HepG2 (cell line): ENCODE results near the gene DHRS12. TPM values are rescaled to one million over a fixed set of nuclear protein-coding genes. Genes with fewer than 3 reads are reported as not detected.
A peak's percentile ranks its signal among the peaks of the same experiment; 100 is the strongest.

Source experiments
- FOXK1 ChIP-seq: sonication (generic); formaldehyde crosslinking; IDR thresholded peaks from 2 replicates; pipeline ENCODE4 v1.4.0; 2020; ENCODE audit warnings: low read depth, missing genetic modification reagents, borderline replicate concordance
- HMG20A ChIP-seq: IDR thresholded peaks from 2 replicates; pipeline ENCODE4 v1.6.1; 2016; ENCODE audit warnings: borderline replicate concordance
- KLF13 ChIP-seq: sonication (generic); formaldehyde crosslinking; IDR thresholded peaks from 2 replicates; pipeline ENCODE4 v1.4.0; 2020; ENCODE audit warnings: mild to moderate bottlenecking, missing genetic modification reagents
- NONO ChIP-seq, 2 experiments: fragments of 450-650 bp in 1 of 2; sonication (generic) in 1 of 2; formaldehyde crosslinking in 1 of 2; IDR thresholded peaks in 1 of 2; conservative IDR thresholded peaks in 1 of 2; 2 replicates each; pipeline versions ENCODE4 v1.6.1 to v1.8.0; 2017 to 2022; ENCODE audit warnings: mild to moderate bottlenecking in 1 of 2, missing genetic modification reagents in 1 of 2, moderate library complexity in 1 of 2
- SMAD1 ChIP-seq: sonication (generic); formaldehyde crosslinking; IDR thresholded peaks from 2 replicates; pipeline ENCODE4 v1.4.0; 2020; ENCODE audit warnings: missing genetic modification reagents, low read depth, mild to moderate bottlenecking, borderline replicate concordance
- SYNCRIP ChIP-seq: fragments of 200-400 bp; formaldehyde crosslinking; IDR thresholded peaks from 2 replicates; pipeline ENCODE4 v1.6.1; 2018; ENCODE audit warnings: mild to moderate bottlenecking, low read depth, low read length; ENCODE audit not compliant: insufficient read depth
- ZBTB7B ChIP-seq: sonication (generic); formaldehyde crosslinking; IDR thresholded peaks from 2 replicates; pipeline ENCODE4 v1.4.0; 2020; ENCODE audit warnings: missing genetic modification reagents
- ZFX ChIP-seq: sonication (generic); formaldehyde crosslinking; IDR thresholded peaks from 2 replicates; pipeline ENCODE4 v1.4.0; 2020; ENCODE audit warnings: mild to moderate bottlenecking, low read depth, missing genetic modification reagents, moderate library complexity
- ZNF180 ChIP-seq: sonication (generic); formaldehyde crosslinking; IDR thresholded peaks from 2 replicates; pipeline ENCODE4 v1.4.0; 2020; ENCODE audit warnings: low read depth, missing genetic modification reagents, borderline replicate concordance
- ZNF256 ChIP-seq: sonication (generic); formaldehyde crosslinking; conservative IDR thresholded peaks from 2 replicates; pipeline ENCODE4 v1.4.0; 2020; ENCODE audit warnings: missing genetic modification reagents
- ZNF382 ChIP-seq: sonication (generic); formaldehyde crosslinking; IDR thresholded peaks from 2 replicates; pipeline ENCODE4 v1.5.0; 2020; ENCODE audit warnings: missing genetic modification reagents, mild to moderate bottlenecking, borderline replicate concordance
- ZNF547 ChIP-seq: sonication (generic); formaldehyde crosslinking; IDR thresholded peaks from 2 replicates; pipeline ENCODE4 v1.5.1; 2020; ENCODE audit warnings: mild to moderate bottlenecking, missing genetic modification reagents
- ZNF556 ChIP-seq: sonication (generic); formaldehyde crosslinking; IDR thresholded peaks from 2 replicates; pipeline ENCODE4 v1.4.0; 2020; ENCODE audit warnings: mild to moderate bottlenecking, missing genetic modification reagents, borderline replicate concordance
- ZNF558 ChIP-seq: sonication (generic); formaldehyde crosslinking; IDR thresholded peaks from 2 replicates; pipeline ENCODE4 v1.9.0; 2022; ENCODE audit warnings: mild to moderate bottlenecking, missing genetic modification reagents, borderline replicate concordance
- ZNF879 ChIP-seq: sonication (generic); formaldehyde crosslinking; IDR thresholded peaks from 2 replicates; pipeline ENCODE4 v1.8.1; 2023; ENCODE audit warnings: missing genetic modification reagents
- ZSCAN30 ChIP-seq: sonication (generic); formaldehyde crosslinking; IDR thresholded peaks from 2 replicates; pipeline ENCODE4 v1.5.0; 2020; ENCODE audit warnings: mild to moderate bottlenecking, missing genetic modification reagents
- polyA plus RNA-seq, 8 experiments: library from polyadenylated mRNA; depleted of rRNA in 3 of 8; stranded (reverse) in 7 of 8; unstranded in 1 of 8; fragments of >200 nt; fragmentation: Illumina TruSeq in 4 of 8; extraction: Trizol in 4 of 8; gene quantifications; 2 replicates each; pipeline versions ENCODE4 v1.2.1 to v1.2.3, GENCODE V29; 2011 to 2016; ENCODE audit warnings: low read depth in 4 of 8, missing spikeins in 1 of 8, mixed read lengths in 1 of 8; ENCODE audit not compliant: insufficient read depth in 1 of 8
- total RNA-seq, 5 experiments: library from RNA; depleted of rRNA; stranded (reverse); fragments of >200 nt; fragmentation: Illumina TruSeq; extraction: Trizol; gene quantifications; 2 replicates each; pipeline ENCODE4 v1.2.3, GENCODE V29; 2016; ENCODE audit warnings: low read depth in 1 of 5
- TF ChIP-seq, protein P1 (sequence below): sonication (generic); formaldehyde crosslinking; IDR thresholded peaks from 2 replicates; pipeline ENCODE4 v1.4.0; 2020; ENCODE audit warnings: missing genetic modification reagents
- TF ChIP-seq, protein P2 (sequence below): sonication (generic); formaldehyde crosslinking; IDR thresholded peaks from 2 replicates; pipeline ENCODE4 v1.8.0; 2022; ENCODE audit warnings: mild to moderate bottlenecking, missing genetic modification reagents, moderate library complexity
- TF ChIP-seq, protein P3 (sequence below): sonication (generic); formaldehyde crosslinking; IDR thresholded peaks from 2 replicates; pipeline ENCODE4 v1.4.0; 2020; ENCODE audit warnings: mild to moderate bottlenecking, missing genetic modification reagents

The DHRS12 gene
- total and polyA plus RNA-seq, 2 of the 13 experiments (the other 11 are each of a cell fraction or from before 2014, with no cell fraction given) = 7.2 to 8.4 TPM

DNA sequence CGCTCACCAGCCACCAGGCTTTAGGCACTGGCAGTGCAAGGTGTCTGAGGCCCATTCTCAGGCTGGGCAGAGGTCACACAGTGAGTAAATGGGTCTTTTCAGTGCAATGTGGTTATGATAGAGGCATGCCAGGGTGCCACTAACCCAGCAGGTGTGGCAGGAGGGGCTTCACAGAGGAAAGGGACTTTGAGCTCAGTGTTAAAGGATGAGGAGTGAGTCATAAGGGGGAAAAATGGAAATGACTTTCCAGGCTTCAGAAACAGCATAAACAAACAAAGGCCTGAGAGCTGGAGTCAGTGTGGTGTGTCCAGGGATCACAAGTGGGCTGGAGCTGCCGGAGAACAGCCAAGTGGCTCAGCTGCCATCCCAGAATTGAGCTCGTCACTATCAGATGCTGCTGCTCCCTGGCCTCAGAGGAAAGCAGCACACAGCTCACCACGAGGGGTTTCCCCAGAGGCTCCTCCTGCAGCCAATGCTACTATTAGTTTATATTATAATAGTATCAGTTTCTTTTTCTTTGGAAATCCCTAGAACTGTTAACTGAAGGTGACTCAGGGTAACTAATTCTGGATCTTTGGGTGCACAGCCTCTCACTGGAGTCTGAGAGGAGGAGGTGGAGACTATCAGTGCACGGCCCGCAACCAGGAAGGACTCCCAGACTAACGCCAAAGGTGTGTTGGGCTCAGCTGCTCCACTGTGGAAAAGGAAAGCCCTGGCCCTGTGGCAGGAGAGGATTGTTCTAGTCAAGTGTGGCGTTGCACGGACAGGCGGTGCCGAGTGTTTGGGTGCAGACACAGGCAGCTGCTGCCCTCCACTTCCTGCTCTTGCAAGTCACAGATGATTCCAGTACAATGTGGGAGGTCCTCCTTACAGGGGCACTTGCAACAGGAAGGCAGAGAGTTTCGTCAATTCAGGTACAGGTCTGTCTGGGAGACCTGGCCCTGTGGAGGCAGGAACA lies 39.5 kb downstream of the DHRS12 start (continued):
- TF ChIP-seq, protein P1, sequence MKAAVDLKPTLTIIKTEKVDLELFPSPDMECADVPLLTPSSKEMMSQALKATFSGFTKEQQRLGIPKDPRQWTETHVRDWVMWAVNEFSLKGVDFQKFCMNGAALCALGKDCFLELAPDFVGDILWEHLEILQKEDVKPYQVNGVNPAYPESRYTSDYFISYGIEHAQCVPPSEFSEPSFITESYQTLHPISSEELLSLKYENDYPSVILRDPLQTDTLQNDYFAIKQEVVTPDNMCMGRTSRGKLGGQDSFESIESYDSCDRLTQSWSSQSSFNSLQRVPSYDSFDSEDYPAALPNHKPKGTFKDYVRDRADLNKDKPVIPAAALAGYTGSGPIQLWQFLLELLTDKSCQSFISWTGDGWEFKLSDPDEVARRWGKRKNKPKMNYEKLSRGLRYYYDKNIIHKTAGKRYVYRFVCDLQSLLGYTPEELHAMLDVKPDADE (CRISPR knock-in tag) = no peak
- TF ChIP-seq SMAD1 (no peak), FOXK1 (CRISPR knock-in tag) (peak; percentile 70; the same call in 1 of the 2 replicates), KLF13 (CRISPR knock-in tag) (no peak), ZBTB7B (CRISPR knock-in tag) (peak; percentile 88), ZNF382 (CRISPR knock-in tag) (no peak), ZNF547 (CRISPR knock-in tag) (no peak), NONO (IDR thresholded peaks at IDR 0.05) (no peak), NONO (CRISPR knock-in tag; conservative IDR thresholded peaks at IDR 0.05) (no peak), ZSCAN30 (CRISPR knock-in tag) (no peak), HMG20A (CRISPR knock-in tag) (peak; percentile 78; the same call in 1 of the 2 replicates), ZNF558 (CRISPR knock-in tag) (no peak), SYNCRIP (no peak), ZNF556 (CRISPR knock-in tag) (peak; percentile 64; the same call in 1 of the 2 replicates), ZNF180 (CRISPR knock-in tag) (no peak), ZNF256 (no peak), ZFX (peak; percentile 42; the same call in 1 of the 2 replicates), ZNF879 (CRISPR knock-in tag) (no peak)
- TF ChIP-seq, protein P2, sequence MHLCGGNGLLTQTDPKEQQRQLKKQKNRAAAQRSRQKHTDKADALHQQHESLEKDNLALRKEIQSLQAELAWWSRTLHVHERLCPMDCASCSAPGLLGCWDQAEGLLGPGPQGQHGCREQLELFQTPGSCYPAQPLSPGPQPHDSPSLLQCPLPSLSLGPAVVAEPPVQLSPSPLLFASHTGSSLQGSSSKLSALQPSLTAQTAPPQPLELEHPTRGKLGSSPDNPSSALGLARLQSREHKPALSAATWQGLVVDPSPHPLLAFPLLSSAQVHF (CRISPR knock-in tag) = no peak
- TF ChIP-seq, protein P3, sequence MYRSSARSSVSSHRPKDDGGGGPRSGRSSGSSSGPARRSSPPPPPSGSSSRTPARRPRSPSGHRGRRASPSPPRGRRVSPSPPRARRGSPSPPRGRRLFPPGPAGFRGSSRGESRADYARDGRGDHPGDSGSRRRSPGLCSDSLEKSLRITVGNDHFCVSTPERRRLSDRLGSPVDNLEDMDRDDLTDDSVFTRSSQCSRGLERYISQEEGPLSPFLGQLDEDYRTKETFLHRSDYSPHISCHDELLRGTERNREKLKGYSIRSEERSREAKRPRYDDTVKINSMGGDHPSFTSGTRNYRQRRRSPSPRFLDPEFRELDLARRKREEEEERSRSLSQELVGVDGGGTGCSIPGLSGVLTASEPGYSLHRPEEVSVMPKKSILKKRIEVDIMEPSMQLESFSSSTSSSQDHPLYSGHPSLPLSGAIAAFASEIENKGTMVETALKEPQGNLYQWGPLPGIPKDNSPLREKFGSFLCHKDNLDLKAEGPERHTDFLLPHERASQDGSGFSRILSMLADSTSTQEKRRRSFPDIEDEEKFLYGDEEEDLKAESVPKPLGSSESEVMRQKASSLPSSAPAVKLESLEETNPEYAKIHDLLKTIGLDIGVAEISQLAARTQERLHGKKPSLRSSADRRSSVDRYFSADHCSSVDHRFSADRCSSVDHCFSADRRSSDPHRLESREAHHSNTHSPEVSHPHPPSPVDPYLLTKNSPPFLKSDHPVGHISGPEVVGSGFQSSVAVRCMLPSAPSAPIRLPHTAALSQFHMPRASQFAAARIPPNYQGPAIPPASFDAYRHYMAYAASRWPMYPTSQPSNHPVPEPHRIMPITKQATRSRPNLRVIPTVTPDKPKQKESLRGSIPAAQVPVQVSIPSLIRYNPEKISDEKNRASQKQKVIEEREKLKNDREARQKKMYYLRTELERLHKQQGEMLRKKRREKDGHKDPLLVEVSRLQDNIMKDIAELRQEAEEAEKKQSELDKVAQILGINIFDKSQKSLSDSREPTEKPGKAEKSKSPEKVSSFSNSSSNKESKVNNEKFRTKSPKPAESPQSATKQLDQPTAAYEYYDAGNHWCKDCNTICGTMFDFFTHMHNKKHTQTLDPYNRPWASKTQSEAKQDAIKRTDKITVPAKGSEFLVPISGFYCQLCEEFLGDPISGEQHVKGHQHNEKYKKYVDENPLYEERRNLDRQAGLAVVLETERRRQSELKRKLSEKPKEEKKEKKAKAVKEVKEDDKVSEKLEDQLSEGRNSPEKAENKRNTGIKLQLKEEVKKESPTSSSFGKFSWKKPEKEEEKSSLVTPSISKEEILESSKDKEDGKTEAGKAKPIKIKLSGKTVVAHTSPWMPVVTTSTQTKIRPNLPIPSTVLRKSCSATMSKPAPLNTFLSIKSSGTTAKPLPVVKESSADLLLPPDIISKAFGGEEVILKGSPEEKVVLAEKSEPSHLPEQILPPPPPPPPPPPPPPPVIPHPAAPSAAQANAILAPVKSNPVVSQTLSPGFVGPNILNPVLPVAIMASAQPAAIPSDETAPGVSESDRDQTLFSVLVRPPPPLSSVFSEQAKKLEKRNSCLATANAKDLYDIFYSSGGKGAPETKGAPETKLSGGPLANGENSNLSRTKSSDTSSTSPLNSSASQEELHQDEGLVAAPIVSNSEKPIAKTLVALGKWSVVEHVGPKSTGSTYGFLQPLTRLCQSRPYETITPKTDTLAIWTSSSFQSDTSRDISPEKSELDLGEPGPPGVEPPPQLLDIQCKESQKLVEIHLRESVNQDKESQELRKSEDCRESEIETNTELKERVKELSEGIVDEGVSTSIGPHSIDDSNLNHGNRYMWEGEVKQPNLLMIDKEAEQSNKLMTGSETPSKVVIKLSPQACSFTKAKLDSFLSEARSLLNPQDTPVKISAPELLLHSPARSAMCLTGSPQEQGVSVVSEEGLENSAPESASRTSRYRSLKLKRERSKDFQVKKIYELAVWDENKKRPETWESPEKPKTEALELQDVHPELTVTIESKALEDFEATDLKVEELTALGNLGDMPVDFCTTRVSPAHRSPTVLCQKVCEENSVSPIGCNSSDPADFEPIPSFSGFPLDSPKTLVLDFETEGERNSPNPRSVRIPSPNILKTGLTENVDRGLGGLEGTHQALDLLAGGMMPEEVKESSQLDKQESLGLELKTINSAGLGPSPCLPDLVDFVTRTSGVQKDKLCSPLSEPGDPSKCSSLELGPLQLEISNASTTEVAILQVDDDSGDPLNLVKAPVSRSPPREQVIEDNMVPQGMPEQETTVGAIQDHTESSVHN (CRISPR knock-in tag) = no peak
